Smooth muscle cell of the umbilical artery (primary cell): ENCODE data around the gene ZSCAN31. TPM values are rescaled to one million over a fixed set of nuclear protein-coding genes. Genes with fewer than 3 reads are reported as not detected.

Experiments used
- total RNA-seq: library from RNA; depleted of rRNA; stranded (reverse); fragments of >200 nt; gene quantifications from 2 replicates; pipeline ENCODE4 v1.2.3, GENCODE V29; 2014

Gene ZSCAN31
- total RNA-seq, result 1.8 and 2.0 TPM in 2 replicates

DNA sequence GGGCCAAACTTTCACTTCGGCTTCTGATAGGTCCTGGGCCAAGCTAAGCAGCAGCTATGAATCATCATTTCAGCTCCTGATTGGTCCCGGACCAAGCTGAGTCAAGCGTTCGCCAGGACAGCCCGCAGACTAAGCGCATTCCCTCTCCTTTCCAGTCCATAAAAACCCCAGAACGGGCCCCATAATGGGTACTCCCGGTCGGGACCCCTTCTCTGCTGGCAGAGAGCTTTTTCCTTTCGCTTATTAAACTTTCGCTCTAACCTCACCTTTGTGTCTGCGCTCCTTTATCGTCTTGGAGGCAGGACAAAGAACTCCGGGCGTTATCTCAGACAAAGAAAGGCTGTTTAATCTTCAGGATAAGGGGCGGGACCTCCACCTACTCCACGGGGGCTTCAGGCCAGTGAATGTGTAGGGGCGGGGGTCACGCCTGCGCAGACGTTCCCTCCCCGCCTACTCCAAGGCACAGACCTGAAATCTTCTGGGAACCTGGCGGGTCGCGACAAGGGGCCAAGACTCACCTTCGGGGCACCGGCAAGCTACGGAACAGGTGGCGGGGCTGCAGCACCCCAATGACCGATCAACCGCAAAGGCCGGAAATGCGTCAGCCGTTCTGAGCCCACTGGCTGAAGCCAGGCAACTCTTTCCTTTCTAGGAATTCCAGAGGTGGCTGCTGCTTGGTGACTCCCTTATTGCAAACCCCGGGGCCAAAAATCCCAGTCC lies at the start of gene ZSCAN31:
Gene ZSCAN31, minus strand, starts transcription at position 585 of the 720 bp plus-strand sequence. CDS start 6,465 bp downstream, outside the sequence.

GRCh38 chr6:28349892-28350737 lies 14.2 kb upstream of the ZSCAN31 start, which contains the start of gene ZKSCAN3:
Gene ZKSCAN3 (plus strand): TSS chr6:28349947. CDS start chr6:28359587, 9,640 bp downstream.

GRCh38 chr6:28281288-28282064 lies 54.5 kb downstream of the ZSCAN31 start, which contains the start of gene PGBD1:
Gene PGBD1 (plus strand): TSS chr6:28281572. CDS start chr6:28283814, 2,242 bp downstream.

Other genes starting within 250 kb of the ZSCAN31 start
- gene ZSCAN16, start 211.5 kb downstream of the ZSCAN31 start, total RNA-seq, result 1.4 and 2.4 TPM in 2 replicates
- gene ZKSCAN8, start 194.3 kb downstream of the ZSCAN31 start, total RNA-seq, result 20.2 and 22.2 TPM in 2 replicates
- gene ZSCAN9, start 110.9 kb downstream of the ZSCAN31 start, total RNA-seq, result 12.2 and 14.3 TPM in 2 replicates
- gene ZKSCAN4, start 83.9 kb downstream of the ZSCAN31 start, total RNA-seq, result 3.8 and 6.2 TPM in 2 replicates
- 0.89 and 1.9 TPM in 2 replicates for gene NKAPL, start 76.9 kb downstream of the ZSCAN31 start, total RNA-seq
- gene ZSCAN26, start 69.0 kb downstream of the ZSCAN31 start, total RNA-seq, result 16.3 and 18.5 TPM in 2 replicates
- 5.6 and 6.5 TPM in 2 replicates for gene PGBD1, start 54.6 kb downstream of the ZSCAN31 start, total RNA-seq
- 6.2 and 6.7 TPM in 2 replicates for gene ZKSCAN3, start 13.8 kb upstream of the ZSCAN31 start, total RNA-seq
- gene ZSCAN12, start 63.6 kb upstream of the ZSCAN31 start, total RNA-seq, result 6.7 and 7.7 TPM in 2 replicates
- 3.3 and 7.4 TPM in 2 replicates for gene ZSCAN23, start 107.3 kb upstream of the ZSCAN31 start, total RNA-seq
- gene GPX6, start 179.6 kb upstream of the ZSCAN31 start, total RNA-seq, result not detected in 2 replicates
- not detected in 2 replicates for gene GPX5, start 189.7 kb upstream of the ZSCAN31 start, total RNA-seq